Ureter (tissue), 1 donor: ENCODE measurements around the gene ASH1L. TPM values are rescaled to one million over a fixed set of nuclear protein-coding genes. Genes with fewer than 3 reads are reported as not detected.
"Not testable (repeated sequence)": the region's sequence is repeated elsewhere in the genome, so short reads cannot be mapped to it uniquely, and the experiment has no call there.

ENCODE experiments used
- DNase-seq: peaks from one replicate; pipeline ENCODE4 v3.0.0-alpha.2; 2020; ENCODE audit warnings: low spot score
- total RNA-seq: library from RNA; stranded (reverse); gene quantifications from one replicate; pipeline ENCODE4 v1.2.4, GENCODE V29; 2023
- donor health status: DM: yes; HTN: yes; CAD: no.

ASH1L gene
- total RNA-seq, 1 donor from 2014 or later, result 88.5 TPM

DNA sequence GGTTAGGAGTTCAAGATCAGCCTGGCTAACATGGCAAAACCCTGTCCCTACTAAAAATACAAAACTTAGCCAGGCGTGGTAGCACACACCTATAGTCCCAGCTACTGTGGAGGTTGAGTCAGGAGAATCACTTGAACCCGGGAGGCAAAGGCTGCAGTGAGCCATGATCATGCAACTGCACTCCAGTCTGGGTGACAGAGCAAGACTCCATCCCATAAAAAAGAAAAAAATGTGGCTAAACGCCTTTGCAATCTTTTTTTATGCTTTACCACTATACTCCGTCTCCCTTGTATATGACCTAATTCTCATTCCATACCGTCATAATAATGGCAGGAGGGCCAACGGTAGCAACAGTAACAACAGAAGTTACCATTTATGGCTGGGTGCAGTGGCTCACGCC lies 109.5 kb downstream of the ASH1L start:
- DNase-seq, result no peak

DNA sequence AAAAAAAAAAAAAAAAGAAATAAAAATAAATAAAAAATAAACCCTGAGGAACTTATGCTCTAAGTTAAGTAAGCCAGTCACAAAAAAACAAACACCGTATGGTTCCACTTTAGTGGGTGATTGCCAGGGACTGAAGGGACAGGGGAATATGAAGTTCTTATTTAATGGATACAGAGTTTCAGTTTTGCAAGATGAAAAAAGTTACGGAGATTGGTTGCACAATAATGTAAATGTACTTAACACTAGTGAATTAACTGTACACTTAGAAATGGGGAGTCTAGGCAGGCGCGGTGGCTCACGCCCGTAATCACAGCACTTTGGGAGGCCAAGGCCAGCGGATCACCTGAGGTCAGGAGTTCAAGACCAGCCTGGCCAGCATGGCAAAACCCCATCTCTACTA lies 111.4 kb downstream of the ASH1L start:
- DNase-seq, result no peak

- not testable (repeated sequence) for DNase-seq
Observed at GRCh38 chr1:155442431-155442830, 120.2 kb downstream of the ASH1L start.

DNA sequence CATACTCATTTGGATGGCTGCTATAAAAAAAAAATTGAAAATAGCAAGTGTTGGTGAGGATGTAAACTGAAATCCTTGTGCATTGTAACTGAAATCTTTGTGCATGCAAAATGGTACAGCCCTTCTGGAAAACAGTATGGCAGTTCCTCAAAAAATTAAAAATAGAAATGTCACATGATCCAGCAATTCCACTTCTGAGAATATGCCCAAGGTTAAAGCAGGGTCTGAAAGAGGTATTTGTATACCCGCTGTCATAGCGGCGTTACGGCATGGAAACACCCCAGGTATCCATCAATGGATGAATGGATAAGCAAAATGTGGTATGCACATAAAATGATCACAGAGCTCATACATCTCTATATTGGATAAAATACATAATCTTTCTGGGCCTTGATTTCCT lies 125.2 kb downstream of the ASH1L start:
- no peak for DNase-seq

- not testable (repeated sequence) for DNase-seq
Observed at GRCh38 chr1:155433831-155434389, 128.7 kb downstream of the ASH1L start.

DNA sequence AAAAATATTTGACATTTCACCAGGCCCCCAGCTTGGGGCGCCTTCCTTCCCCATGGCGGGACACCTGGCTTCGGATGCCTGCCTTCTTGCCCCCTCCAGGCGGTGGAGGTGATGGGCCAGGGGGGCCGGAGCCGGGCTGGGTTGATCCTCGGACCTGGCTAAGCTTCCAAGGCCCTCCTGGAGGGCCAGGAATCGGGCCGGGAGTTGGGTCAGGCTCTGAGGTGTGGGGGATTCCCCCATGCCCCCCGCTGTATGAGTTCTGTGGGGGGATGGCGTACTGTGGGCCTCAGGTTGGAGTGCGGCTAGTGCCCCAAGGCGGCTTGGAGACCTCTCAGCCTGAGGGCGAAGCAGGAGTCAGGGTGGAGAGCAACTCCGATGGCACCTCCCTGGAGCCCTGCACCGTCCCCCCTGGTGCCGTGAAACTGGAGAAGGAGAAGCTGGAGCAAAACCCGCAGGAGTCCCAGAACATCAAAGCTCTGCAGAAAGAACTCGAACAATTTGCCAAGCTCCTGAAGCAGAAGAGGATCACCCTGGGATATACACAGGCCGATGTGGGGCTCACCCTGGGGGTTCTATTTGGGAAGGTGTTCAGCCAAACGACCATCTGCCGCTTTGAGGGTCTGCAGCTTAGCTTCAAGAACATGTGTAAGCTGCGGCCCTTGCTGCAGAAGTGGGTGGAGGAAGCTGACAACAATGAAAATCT lies 129.3 kb downstream of the ASH1L start:
- DNase-seq, result not testable (repeated sequence)

DNA sequence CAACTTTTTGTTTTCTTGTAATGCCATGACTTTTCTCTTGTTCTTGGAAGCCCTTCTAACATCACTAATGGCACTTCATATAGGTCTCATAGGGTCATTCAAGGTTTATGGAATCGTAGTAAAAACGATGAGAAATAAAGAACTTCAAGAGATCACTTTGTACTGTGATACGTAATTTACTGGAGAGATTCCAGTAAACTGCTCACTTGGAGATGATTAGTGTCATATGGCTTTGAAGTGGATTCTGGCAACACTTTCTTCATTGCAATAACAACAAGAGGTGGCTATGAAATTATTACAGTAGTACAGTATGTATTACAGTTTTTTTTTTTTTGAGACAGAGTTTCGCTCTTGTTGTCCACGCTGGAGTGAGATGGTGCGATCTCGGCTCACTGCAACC lies 138.5 kb downstream of the ASH1L start:
- no peak for DNase-seq

DNA sequence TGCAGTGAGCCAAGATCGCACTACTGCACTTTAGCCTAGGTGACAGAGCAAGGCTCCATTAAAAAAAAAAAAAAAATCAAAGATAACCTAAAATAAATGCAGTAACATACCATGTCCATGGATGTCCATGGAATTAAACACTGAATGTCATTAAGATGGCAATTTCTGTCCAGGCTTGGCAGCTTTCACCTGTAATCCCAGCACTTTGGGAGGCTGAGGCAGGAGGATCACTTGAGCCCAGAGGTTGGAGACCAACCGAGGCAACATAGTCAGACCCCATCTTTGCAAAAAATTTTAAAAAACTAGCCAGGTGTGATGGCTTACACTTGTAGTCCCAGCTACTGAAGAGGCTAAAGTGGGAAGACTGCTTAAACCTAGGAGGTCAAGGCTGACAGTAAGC lies 141.8 kb downstream of the ASH1L start:
- DNase-seq, result no peak

DNA sequence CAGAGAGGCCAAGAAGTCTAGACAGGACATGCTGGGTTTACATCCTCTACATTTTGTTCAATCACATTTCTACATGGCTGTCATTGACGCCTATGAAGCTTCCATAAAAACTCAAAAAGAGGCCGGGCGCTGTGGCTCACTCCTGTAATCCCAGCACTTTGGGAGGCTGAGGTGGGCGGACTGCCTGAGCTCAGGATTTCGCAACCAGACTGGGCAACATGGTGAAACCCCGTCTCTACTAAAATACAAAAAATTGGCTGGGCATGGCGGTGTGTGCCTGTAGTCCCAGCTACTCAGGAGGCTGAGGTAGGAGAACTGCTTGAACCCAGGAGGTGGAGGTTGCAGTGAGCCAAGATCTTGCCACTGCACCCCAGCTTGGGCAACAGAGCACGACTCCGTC lies 150.8 kb downstream of the ASH1L start:
- DNase-seq, result not testable (repeated sequence)

DNA sequence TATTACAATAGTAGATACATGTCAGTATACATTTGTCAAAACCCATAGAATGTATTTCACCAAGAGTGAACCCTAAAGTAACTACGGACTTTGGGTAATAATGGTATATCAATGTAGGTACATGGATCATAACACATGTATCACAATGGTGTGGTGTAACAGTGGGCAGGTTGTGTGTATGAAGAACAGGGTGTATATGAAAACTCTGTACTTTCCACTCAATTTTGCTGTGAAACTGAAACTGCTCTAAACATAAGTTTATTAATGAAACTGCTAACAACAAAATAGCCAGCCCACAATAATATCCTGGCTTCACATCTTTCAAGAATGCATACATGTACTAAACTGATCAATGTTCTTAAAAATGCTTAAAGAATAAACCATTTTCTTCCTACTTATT lies 151.7 kb downstream of the ASH1L start:
- no peak for DNase-seq

GRCh38 chr1:155396874-155397476 lies 165.6 kb downstream of the ASH1L start:
- no peak for DNase-seq

DNA sequence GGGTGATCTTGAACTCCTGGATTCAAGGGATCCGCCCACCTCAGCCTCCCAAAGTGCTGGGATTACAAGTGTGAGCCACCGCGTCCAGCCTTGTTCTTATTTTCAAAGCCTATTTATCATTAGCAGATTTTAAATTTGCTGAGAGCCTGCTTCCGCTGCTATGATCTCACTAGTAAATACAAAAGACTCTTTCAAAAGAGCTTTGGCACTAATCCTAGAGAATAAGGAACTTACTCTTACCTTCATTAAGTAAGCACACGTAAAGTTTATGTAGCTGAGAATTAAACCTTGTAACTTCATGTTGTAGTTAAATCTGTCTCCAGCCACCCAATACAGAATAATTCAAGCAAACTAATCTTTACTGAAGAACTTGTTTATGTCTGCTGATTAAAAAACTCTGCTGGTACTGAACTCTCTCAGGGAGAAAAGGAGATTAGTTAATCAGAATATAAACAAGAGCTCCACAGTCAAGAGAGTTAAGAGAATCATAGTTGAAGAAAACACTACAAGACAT lies 169.6 kb downstream of the ASH1L start:
- no peak for DNase-seq

DNA sequence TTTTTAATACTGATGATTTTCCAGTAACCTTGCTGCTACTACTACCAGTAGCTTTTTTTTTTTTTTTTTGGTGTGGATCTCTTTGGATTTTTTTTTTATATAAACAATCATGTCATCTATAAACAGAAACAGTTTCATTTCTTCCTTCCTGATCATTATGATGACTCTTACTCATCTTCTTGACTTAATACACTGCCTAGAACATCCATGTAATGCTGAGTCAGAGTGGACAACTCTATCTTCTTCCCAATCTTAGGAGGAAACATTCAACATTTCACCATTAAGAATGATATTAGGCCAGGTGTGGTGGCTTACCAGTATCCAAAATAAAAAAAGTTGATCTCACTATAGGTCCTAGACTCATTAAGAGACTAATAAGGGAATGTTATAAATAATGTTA lies 172.8 kb downstream of the ASH1L start:
- no peak for DNase-seq

GRCh38 chr1:155385836-155386235 lies 176.8 kb downstream of the ASH1L start:
- DNase-seq, result not testable (repeated sequence)

GRCh38 chr1:155383406-155383805 lies 179.2 kb downstream of the ASH1L start:
- DNase-seq, result no peak

GRCh38 chr1:155379631-155380090 lies 182.9 kb downstream of the ASH1L start:
- no peak for DNase-seq

GRCh38 chr1:155379180-155379579 lies 183.4 kb downstream of the ASH1L start:
- no peak for DNase-seq

DNA sequence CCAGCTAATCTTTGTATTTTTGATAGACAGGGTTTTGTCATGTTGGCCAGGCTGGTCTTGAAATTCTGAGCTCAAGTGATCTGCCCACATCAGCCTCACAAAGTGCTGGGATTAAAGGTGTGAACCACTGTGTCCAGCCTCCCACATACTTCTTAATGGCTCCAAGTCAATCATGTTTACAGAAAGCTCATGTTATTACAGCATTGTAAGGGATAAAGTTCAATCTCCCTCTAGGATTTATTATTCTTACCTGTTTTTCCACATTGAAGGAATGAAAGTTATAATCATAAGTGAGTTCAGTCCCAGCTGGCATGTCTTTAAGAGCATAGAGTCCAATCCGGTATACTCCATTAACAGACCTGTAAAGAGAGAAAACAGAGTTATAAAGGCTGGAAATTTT lies 202.6 kb downstream of the ASH1L start:
- no peak for DNase-seq

DNA sequence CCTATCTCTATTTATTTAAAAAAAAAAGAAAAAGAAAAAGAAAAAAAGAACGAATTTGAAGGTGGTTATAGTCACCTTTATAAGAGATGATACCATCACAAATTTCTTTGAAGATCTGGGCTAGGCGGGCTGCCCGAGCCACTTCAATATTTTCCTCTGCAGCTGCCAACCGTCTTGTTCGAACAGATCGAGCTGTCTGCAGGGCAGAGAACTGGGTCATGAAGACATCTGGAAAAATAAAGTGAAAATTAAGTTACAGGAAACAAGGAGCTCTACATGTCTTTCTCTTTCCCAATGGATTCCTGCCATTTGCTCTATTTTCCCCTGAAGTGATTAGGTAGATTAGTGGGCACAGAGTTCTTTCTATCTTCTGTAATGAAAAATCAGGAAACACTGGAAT lies 210.0 kb downstream of the ASH1L start:
- no peak for DNase-seq

GRCh38 chr1:155342842-155343241 lies 219.8 kb downstream of the ASH1L start:
- no peak for DNase-seq

GRCh38 chr1:155339515-155340097 lies 223.0 kb downstream of the ASH1L start:
- no peak for DNase-seq

GRCh38 chr1:155334962-155335361 lies 227.6 kb downstream of the ASH1L start:
- DNase-seq, result no peak
